ENCODE measurements around the gene LMO7. TPM values are rescaled to one million over a fixed set of nuclear protein-coding genes. Genes with fewer than 3 reads are reported as not detected.
"Not testable (repeated sequence)": the region's sequence is repeated elsewhere in the genome, so short reads cannot be mapped to it uniquely, and the experiment has no call there.

LMO7 gene
- total RNA-seq, 1 experiment from 2014 or later, result 14.1 TPM

DNA sequence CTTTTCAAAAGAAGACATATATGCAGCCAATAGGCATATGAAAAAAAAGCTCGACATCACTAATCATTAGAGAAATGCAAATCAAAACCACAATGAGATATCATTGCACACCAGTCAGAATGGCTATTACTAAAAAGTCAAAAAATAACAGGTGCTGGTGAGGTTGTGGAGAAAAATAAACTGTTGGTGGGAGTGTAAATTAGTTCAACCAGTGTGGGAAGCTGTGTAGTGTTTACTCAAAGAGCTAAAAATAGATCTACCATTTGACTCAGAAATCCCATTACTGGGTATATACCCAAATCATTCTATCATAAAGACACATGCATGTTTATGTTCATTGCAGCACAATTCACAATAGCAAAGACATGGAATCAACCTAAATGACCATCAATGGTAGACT, 106.9 kb downstream of the LMO7 start:
- not testable (repeated sequence) for DNase-seq (ENCODE audit: low spot score)

DNA sequence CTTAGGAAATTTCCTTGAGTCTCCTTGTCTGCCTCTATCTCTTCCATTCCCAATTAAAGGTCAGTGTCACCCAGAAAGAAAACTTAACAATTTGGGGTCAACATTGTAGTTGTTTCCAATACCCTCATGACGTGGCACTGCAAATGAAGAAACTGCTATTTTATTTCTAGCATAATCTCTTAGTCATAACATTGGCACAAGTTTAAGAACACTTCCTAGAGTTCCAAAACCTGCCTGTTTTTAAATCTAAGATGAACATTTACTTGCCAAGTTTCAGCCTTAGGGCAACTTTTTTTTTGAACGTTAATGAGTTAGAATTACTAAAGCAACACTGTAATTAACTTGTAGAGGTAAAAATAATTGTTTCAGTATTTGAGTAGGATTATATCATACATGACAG, 108.0 kb downstream of the LMO7 start:
- DNase-seq (ENCODE audit: low spot score), result no peak

DNA sequence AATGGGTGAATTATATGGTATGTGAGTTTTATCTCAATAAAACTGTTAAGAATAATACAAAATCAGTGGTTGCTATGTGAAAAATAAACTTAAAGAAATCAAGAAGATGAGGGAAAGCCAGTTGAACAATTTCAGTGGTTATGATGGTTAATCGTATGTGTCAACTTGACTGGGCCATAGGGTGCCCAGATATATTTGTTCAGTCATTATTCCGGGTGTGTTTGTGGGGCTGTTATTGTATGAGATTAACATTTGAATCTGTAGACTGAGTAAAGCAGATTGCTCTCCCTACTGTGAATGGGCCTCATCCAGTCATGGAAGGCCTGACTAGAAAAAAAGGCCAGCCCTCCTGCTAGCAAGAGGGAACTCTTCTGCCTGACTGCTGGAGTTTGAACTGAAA, 109.3 kb downstream of the LMO7 start:
- no peak for DNase-seq (ENCODE audit: low spot score)

DNA sequence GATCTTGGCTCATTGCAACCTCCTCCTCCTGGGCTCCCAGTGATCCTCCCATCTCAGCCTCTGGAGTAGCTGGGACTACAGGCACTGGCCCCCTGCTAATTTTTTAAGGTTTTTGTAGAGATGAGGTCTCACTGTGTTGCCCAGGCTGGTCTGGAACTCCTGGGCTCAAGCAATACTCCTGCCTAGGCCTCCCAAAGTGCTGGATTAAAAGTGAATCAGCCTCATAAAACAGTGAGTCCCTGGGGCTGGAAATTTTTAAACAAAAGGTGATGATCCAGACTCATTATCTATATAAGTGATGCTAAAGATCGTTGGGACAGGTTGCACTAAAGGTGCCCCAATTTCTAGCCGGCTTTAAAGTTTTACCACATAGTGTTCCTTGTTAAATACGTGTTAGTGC, 112.7 kb downstream of the LMO7 start:
- DNase-seq (ENCODE audit: low spot score), result no peak

DNA sequence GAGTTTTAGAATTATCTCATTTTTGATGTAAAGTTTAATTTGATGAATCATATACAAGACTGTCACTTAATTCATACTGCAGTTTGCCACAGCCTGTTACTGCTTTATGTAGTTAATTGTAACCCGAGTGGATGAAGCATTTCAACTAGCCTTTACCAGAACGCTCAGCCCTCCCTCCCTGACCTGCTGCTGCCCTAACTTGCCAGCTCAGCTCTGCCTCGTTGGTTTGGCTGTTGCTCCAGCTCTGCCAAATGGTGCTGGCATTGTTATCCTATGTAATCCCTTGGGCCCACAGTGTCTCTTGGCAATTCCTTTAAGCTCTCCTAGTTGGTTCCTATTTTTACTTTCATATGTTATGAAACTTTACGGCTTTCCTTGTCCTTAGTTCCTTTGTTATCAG, 113.3 kb downstream of the LMO7 start:
- DNase-seq (ENCODE audit: low spot score), result no peak

DNA sequence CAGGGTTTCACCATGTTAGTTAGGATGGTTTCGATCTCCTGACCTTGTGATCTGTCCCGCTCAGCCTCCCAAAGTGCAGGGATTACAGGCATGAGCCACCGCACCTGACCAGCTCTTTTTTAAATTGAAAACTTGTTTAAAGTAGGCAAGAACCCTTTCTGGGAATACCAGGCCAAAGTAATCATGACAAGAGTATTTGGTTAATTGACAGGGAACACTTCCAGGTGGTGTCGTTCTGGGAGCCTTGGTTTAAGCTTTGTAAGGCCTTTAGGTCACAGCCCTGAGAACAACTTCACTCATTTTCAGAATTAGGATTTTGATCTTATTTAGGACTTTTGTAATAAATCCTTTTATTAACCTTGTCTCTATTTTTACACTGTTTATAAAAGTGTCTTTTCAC, 115.2 kb downstream of the LMO7 start:
- no peak for DNase-seq (ENCODE audit: low spot score)

DNA sequence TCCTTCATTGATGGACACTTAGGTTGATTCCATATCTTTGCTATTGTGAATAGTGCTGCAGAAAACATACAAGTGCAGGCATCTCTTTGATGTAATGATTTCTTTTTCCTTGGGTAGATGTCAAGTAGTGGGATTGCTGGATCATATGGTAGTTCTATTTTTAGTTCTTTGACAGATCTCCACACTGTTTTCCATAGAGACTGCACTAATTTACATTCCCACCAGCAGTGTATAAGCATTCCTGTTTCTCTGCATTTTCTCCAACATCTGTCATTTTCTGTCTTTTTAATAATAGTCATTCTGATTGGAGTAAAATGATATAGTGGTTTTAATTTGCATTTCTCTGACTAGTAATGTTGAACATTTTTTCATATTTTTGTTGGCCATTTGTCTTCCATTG, 116.7 kb downstream of the LMO7 start:
- no peak for DNase-seq (ENCODE audit: low spot score)

DNA sequence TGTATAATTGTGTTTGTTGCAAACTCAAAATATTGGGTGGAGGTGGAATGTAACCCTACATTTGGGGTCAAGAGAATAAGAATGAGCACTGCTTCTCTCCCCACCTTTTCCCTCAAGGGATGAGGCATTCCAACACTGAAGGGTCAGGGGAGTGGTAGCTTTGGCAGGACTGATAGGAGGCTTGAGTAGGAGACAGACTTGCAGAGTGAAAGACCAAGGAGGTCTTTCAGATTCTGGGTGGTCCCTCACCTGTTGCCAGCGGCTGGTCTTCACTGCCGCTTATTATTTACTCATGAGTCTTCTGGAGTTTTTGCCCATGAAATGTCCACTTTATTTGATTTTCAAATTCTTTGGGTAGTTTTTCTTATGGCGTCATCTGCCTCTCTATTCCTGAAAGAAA, 118.8 kb downstream of the LMO7 start:
- DNase-seq (ENCODE audit: low spot score), result no peak

DNA sequence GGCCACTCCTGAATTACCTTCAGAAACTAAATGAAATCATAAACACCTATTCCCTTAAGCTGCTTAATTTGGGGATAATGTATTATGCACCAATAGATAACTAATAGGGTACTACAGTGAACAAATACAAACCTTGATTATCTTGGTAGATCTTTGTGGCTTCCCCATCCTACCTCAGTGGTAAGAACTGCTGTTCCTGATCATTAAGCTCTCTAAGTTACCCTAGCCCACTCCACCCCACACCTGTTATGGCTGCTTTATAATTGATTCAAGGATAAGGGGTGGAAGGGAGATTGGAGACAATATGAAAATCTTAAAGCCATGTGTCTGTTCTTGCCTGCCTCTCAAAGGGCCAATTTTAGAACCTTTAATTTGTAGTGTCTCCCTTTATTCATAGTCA, 121.2 kb downstream of the LMO7 start:
- DNase-seq (ENCODE audit: low spot score), result no peak

DNA sequence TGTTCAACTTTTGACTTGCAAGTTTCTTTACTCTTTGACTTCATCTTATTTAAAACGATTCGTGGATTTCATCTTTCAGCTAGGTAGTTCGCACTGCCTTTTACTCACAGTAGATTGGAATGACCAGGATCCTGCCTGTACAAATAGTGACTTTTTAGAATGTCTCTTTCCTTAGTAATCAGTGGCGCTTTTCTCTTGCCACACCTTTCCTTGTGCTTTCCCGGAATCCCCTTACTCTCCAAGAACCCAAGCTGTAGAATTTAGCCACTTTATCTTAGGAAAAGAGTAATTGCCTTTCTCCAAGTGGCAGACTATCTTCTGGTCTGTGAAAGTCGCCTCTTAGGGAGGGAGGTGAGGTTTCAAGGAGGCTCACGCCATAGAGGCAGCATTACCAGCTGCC, 123.4 kb downstream of the LMO7 start:
- DNase-seq (ENCODE audit: low spot score), result no peak

DNA sequence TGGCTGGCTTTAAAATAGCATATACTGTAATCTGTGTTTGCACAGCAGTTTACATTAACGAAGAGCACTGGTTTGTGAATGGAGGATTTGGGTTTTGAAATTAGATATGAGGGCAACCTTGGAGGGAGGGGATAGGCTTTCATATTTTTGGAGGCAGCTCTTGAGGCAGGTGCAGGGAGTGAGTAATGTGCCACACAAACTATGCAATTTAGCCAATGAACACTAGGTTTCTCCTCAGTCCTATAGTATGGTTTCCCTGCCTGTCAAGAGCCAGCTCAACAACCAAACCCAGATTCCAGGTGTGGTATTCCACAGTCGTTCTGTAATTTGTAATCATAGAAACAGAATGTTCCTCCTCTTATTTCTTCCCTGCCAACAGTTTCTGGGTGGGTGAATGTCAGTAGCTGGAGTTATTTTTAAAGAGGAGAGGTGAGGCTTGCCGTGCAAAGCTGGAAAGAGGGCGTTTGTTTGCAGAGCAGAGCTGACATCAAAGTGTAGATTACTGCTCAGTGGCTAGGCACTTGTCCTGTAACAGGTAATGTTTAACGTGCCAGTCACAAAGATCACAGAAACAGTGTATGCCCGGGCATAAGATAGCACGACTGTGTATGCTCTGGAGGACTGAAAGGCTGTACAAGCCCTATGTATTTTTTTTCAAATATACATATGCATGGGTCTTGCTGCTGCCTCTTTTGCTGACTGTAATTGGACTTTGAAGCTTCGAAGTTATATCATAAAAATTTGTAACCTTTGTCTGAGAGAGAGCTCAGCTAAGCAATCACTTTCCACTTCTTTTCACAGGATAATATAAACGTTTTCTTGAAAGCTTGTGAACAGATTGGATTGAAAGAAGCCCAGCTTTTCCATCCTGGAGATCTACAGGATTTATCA, 124.2 kb downstream of the LMO7 start:
- no peak for DNase-seq (ENCODE audit: low spot score)

DNA sequence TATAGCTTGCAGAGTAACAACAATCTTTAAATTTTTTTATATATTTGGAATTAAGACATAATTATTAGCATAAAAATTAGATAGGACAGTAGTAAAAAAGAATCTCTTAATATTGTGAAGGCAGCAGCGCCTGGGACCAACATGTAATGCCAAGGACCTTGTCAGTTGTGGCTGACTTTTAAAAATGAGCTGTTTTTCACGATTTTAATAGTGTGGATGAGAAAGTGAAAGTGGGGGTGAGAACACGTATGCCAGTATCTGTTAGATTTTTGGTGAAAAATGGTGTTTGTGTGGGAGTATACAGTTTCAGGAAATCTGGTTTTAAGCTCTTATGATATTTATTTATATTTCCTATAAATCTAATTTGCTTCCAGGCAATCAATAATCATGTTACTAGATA, 125.2 kb downstream of the LMO7 start:
- no peak for DNase-seq (ENCODE audit: low spot score)

DNA sequence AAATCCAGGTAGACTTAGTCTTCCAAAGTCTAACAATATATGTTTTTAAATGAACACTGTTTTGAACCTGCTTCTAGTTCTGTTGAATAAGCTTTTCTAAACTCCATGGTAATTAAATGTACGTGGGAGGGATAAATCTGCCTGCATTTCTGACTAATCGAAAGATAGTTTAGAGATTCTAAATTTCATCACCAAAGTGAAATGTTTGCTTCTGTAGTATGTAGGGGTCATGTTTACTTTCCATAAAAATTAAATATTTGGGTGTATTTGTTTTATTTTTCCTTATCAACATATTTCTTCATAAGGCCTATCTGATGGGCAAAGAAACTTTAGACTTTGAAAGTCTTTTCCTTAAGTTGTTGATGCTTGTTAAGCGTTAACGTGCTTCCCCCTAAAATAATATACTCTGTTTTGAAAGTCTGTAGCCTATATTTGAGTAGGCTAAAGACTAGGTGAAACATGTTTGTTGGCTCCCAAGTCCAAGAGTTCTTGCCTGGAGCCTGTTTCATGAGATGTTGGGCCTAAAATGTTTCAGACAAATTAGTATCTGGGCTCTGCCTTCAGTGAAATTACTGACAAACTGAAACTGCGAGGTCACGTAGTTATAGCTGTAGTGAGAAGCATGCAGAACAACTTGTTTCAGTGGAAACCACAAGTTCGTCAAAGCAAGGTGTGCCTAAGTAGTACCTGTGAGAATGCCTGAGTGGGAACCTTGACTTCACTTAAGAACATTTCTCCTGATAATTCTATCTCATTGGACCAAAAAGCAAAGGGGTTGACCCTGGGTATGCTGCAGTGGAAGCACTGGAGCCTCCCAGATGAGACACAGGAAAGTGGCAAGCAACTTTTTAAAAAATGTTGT, 126.2 kb downstream of the LMO7 start:
- DNase-seq (ENCODE audit: low spot score), result no peak

DNA sequence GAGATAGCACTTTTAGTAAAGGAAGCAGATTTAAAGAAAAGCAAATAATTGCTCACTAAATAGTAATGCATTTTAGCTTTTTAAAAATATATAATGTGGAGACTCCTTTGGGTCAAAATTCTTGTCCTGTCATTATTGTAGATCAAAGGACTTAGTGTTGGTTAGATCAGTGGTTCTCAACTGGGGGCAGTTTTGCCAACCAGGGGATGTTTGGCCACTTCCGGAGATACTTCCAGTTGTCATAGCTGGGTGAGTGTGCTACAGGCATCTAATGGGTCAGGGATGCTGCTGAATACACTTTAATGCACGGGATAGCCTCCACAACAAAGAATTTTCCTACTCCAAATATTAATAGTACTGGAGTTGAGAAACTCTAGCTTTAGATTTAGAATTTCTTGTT, 126.8 kb downstream of the LMO7 start:
- no peak for DNase-seq (ENCODE audit: low spot score)

DNA sequence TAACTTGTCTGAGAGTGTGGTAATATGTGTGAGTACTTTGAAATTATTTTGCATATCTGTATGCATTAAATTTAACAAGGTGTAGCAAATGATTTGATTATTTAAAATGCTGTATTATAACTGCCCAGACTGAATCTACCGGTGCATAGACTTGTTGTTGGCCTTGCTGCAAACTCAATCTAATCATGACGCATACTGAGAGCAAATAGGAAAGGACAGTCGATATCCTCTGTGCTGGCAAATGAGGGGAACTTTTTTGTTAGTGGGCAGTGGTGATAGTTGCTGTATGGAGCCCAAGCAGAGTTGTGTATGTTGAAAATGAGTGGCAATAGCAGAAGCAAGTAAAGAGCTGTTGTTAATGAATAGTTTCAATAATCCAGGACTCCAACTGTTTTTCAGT, 127.4 kb downstream of the LMO7 start:
- DNase-seq (ENCODE audit: low spot score), result no peak

DNA sequence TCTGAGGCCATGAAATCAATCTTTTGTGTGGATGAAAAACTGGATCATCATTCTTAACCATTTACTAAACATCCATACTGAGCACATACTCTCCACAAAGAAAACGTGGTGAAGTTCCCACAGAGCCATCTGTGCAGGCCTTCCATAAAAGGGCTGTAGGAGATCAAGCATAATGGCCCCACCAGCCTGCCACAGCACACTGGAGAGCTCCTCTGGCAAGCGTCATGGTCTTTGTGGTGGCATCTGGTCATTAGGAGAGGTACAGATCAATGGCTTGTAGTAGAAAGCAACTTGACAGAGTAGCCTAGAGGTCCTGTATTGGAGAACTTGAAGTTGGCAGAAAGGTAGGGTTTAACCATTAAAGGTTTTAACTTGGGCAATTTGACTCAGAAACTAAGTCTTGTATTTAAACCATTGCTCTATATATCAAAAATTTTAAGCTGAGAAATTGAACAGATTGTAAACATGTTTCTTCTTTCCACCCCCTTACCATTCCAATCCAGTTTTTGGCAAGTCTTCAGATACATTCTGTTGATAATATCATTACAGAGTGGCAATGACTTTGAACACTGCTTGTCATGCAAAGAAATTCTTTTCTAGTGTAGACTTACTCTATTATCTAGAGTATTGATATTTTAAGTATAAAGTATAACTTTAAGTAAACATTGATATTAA, 128.3 kb downstream of the LMO7 start:
- DNase-seq (ENCODE audit: low spot score), result no peak

DNA sequence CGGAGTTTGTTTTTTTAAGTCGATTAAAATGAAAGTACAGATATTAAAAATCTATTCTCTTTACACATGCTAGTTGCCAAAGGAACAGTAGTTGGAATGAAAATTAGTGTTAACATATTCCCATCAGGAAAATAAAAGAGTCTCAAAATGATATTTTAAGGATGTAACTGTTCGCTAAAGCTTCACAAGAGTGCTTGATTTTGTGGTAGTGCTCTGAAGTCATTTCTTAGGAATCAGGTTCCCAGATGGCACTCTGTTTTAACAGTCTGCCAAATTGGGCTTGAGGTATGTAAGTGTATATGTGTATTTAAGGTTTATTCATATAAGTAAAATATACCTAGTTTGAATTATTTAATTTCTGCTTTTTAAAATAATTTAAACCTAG, 128.8 kb downstream of the LMO7 start:
- no peak for DNase-seq (ENCODE audit: low spot score)

DNA sequence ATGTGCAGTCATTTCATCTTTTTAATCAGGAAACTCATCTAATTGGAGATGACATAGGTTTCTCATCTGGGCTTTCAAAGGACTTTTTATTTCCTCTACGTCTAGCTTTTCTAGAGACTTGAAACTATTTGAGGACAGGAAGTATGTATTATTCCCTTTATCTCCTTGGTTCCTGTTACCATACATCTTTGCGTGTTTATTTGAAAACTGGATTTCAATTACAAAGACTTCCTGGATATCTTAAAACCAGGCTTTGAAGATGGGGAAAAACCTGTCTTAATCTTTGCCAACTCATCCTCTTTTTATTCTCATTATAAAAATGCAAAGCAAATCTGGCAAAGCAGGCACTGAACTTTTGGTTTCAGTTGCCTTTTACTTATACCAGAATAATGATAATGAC, 130.5 kb downstream of the LMO7 start:
- DNase-seq (ENCODE audit: low spot score), result no peak

DNA sequence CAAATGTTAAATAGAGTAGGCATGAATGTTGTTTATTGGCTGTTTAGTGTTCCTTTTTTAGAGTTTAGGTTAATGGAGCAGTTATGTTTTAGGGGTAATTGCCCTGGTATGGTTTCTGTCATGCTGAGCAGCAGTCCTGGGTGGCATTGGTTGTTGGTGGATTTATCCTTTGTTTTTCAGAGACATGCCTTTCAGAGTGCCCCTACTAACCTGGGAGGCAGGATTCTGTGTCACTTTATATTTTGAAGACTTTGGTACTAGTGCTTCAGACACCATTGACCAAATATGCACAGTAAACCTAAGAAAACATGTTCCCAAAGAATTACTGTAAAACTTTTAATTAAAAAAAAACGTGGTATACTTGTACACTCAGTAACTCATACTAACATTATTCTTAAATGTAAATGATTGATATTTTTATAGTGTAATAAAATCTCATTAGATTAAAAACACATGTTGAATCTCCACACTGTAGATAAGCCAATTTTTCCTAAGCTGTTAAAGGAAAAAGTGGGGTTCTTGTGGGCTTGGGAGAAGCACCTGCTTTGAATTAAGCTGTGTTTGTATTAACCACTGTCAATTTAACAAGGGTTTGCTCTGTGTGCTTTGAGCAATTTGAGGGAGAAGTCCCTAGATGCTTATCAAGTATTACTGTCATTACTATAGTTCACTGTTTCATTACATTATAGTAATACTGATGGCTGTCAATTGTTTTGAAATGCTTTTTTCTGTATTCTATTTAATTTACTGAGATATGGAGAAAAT, 133.2 kb downstream of the LMO7 start:
- DNase-seq (ENCODE audit: low spot score), result no peak

DNA sequence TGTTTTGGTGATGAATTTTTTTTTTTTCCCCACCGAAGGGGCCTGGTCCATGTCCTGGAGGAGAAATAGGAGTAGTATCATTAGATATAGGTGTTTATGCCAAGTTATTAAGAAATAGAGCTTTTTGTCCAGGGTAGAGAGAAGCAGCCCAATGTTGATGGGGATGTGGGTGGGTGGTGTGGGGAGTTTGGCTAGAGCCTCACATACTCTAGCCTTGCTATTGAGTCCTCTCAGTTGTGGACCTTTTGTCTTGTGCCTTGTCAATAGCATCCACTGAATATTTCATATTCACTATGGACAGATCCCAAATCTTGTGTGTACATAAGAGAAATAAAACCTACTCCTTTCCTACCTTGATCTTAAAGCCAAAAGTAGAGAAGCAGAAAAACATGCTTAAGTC, 134.0 kb downstream of the LMO7 start:
- no peak for DNase-seq (ENCODE audit: low spot score)

DNA sequence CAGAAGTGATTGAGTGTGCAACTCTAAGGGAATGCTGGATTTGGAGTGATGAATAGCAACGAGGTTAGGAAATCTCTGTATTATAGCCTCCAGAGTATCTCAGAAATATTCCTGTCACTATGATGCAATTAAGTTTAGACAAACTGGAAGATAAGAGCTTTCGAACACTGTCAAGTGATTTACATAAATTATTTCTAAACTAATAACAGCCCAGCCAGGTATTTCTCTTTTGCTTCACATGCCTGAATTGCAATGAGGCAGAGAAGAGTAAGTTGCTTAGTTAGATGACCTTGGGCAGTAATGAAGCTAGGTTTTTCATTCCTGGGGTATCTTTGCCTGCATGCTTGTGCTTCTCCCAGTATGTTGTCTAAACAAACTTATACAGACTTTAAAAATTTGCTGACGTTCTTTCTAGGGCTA, 134.5 kb downstream of the LMO7 start:
- DNase-seq (ENCODE audit: low spot score), result no peak

DNA sequence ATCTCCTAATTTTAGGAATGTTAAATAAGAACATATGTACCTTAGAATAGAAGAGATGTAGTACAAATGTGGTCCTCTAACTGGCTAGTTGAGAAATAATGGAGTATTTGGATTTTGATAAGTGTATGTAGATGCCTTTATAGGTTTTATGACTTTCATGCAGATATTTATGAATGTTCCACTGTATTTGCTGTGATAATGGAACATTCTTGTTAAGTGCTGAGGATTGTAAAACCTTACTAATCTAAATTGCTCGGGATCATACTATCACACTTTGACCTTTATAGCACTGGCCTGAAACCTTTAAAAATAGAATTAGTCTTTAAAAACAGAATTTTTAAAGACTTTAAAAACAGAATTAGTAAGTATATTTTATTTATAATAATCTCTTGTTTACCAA, 135.1 kb downstream of the LMO7 start:
- no peak for DNase-seq (ENCODE audit: low spot score)

Data from H4 (cell line).